Right renal pelvis (tissue), 4 donors: Measurements from ENCODE around the gene IRF2. TPM values are rescaled to one million over a fixed set of nuclear protein-coding genes. Genes with fewer than 3 reads are reported as not detected.
"Not testable (repeated sequence)": the region's sequence is repeated elsewhere in the genome, so short reads cannot be mapped to it uniquely, and the experiment has no call there.

ENCODE experiments used
- DNase-seq, 4 donors: peaks; one replicate each; pipeline ENCODE4 v3.0.0-alpha.2; 2013; ENCODE audit warnings: low read depth in 4 of 4, low spot score in 3 of 4, missing footprints in 1 of 4
- polyA plus RNA-seq, 4 donors: library from polyadenylated mRNA; unstranded; fragments of 120-200 nt; gene quantifications; one replicate each; pipeline ENCODE4 v1.2.1, GENCODE V29; 2013; ENCODE audit not compliant: insufficient read length in 4 of 4

Gene IRF2
- polyA plus RNA-seq, 4 donors, result 31.6 to 39.6 (median 36.2) TPM

- no peak for DNase-seq
Measured at GRCh38 chr4:184395451-184395917, 78.9 kb downstream of the IRF2 start.

GRCh38 chr4:184392748-184393559, 81.4 kb downstream of the IRF2 start:
- no peak for DNase-seq

GRCh38 chr4:184392316-184392715, 82.0 kb downstream of the IRF2 start:
- DNase-seq, result no peak

- DNase-seq, result no peak
Measured at GRCh38 chr4:184389978-184390900, 84.1 kb downstream of the IRF2 start.

GRCh38 chr4:184388106-184388505, 86.2 kb downstream of the IRF2 start:
- no peak for DNase-seq

GRCh38 chr4:184387351-184387750, 87.0 kb downstream of the IRF2 start:
- DNase-seq, result no peak

GRCh38 chr4:184386271-184386781, 88.0 kb downstream of the IRF2 start:
- no peak for DNase-seq

- DNase-seq, result no peak
Measured at GRCh38 chr4:184385705-184386141, 88.6 kb downstream of the IRF2 start.

- DNase-seq, result no peak
Measured at GRCh38 chr4:184384810-184385557, 89.4 kb downstream of the IRF2 start.

- no peak for DNase-seq
Measured at GRCh38 chr4:184384056-184384809, 90.1 kb downstream of the IRF2 start.

GRCh38 chr4:184383497-184384055, 90.8 kb downstream of the IRF2 start:
- DNase-seq, result no peak

GRCh38 chr4:184382189-184382846, 92.0 kb downstream of the IRF2 start:
- DNase-seq, result no peak

- no peak for DNase-seq
Measured at GRCh38 chr4:184380707-184381106, 93.6 kb downstream of the IRF2 start.

GRCh38 chr4:184380214-184380613, 94.1 kb downstream of the IRF2 start:
- not testable (repeated sequence) for DNase-seq

GRCh38 chr4:184376923-184377322, 97.4 kb downstream of the IRF2 start:
- DNase-seq, result no peak

- no peak for DNase-seq
Measured at GRCh38 chr4:184376126-184376838, 98.1 kb downstream of the IRF2 start.

- not testable (repeated sequence) for DNase-seq
Measured at GRCh38 chr4:184375623-184376022, 98.7 kb downstream of the IRF2 start.

GRCh38 chr4:184375027-184375426, 99.3 kb downstream of the IRF2 start:
- no peak for DNase-seq
